Keratinocyte (primary cell): ENCODE measurements around the gene SPPL2B. TPM values are rescaled to one million over a fixed set of nuclear protein-coding genes. Genes with fewer than 3 reads are reported as not detected.

Experiments used
- DNase-seq: peaks from one replicate; pipeline ENCODE4 v3.0.0-alpha.2; 2011; ENCODE audit warnings: low read depth, missing footprints, low spot score
- FAIRE-seq: peaks from 2 replicates; lab custom pipeline; 2011; peaks lifted over from hg19 to GRCh38; lab: Jason Lieb, UNC
- H2AFZ ChIP-seq: 2 replicates; pipeline ENCODE4 v1.6.0; 2012; ENCODE audit warnings: low read length, control low read depth, inconsistent platforms; ENCODE audit not compliant: control insufficient read depth
- H3K27ac ChIP-seq: 2 replicates; pipeline ENCODE4 v1.5.1; 2011; ENCODE audit warnings: low read length; ENCODE audit not compliant: control insufficient read depth, insufficient read depth
- H3K27me3 ChIP-seq: 3 replicates; pipeline ENCODE4 v1.6.0; 2011; ENCODE audit warnings: low read length; ENCODE audit not compliant: control insufficient read depth, insufficient read depth; ENCODE audit errors: extremely low read depth
- H3K36me3 ChIP-seq, 2 experiments: 2 replicates in 1 of 2; 3 replicates in 1 of 2; pipeline ENCODE4 v1.5.1; 2011; ENCODE audit warnings: low read length in 2 of 2, mild to moderate bottlenecking in 1 of 2; ENCODE audit not compliant: control insufficient read depth in 2 of 2, insufficient read depth in 2 of 2; ENCODE audit errors: extremely low read depth in 1 of 2
- H3K4me1 ChIP-seq: 3 replicates; pipeline ENCODE4 v1.5.1; 2011; ENCODE audit warnings: low read length; ENCODE audit not compliant: control insufficient read depth, insufficient read depth; ENCODE audit errors: extremely low read depth
- H3K4me2 ChIP-seq: 3 replicates; pipeline ENCODE4 v1.6.0; 2011; ENCODE audit warnings: low read depth, low read length; ENCODE audit not compliant: control insufficient read depth, insufficient read depth; ENCODE audit errors: extremely low read depth
- H3K4me3 ChIP-seq, 3 experiments: fragments of 200-600 bp in 1 of 3; sonication (generic) in 1 of 3; 2 replicates in 2 of 3; 3 replicates in 1 of 3; pipeline ENCODE4 v1.5.1; 2011 to 2016; ENCODE audit warnings: low read length in 3 of 3, mild to moderate bottlenecking in 3 of 3, control low read depth in 2 of 3, inconsistent platforms in 1 of 3, low read depth in 1 of 3, mixed read lengths in 1 of 3, mixed run types in 1 of 3, moderate library complexity in 1 of 3; ENCODE audit not compliant: control insufficient read depth in 2 of 3, insufficient read depth in 2 of 3; ENCODE audit errors: extremely low read depth in 1 of 3
- H3K79me2 ChIP-seq: 2 replicates; pipeline ENCODE4 v1.6.0; 2012; ENCODE audit warnings: low read length; ENCODE audit not compliant: control insufficient read depth, insufficient read depth
- H3K9ac ChIP-seq: 3 replicates; pipeline ENCODE4 v1.6.0; 2011; ENCODE audit warnings: low read length; ENCODE audit not compliant: control insufficient read depth, insufficient read depth; ENCODE audit errors: extremely low read depth
- H3K9me1 ChIP-seq: 3 replicates; pipeline ENCODE4 v1.6.0; 2011; ENCODE audit warnings: low read length; ENCODE audit not compliant: control insufficient read depth, insufficient read depth; ENCODE audit errors: extremely low read depth
- H3K9me3 ChIP-seq: 2 replicates; pipeline ENCODE4 v1.5.1; 2012; ENCODE audit warnings: low read depth, low read length; ENCODE audit not compliant: control insufficient read depth
- H4K20me1 ChIP-seq: 3 replicates; pipeline ENCODE4 v1.6.0; 2011; ENCODE audit warnings: low read length; ENCODE audit not compliant: control insufficient read depth, insufficient read depth; ENCODE audit errors: extremely low read depth
- CTCF ChIP-seq, 3 experiments: IDR thresholded peaks in 1 of 3; conservative IDR thresholded peaks in 1 of 3; optimal IDR thresholded peaks in 1 of 3; 2 replicates in 2 of 3; 3 replicates in 1 of 3; pipeline versions ENCODE3 to v1.5.1; 2011; ENCODE audit warnings: low read length in 3 of 3, mild to moderate bottlenecking in 3 of 3, moderate library complexity in 2 of 3, control low read depth in 1 of 3, inconsistent platforms in 1 of 3; ENCODE audit not compliant: insufficient read depth in 2 of 3; ENCODE audit errors: extremely low read depth in 1 of 3
- EZH2 ChIP-seq: IDR thresholded peaks from one replicate; pipeline ENCODE4 v1.6.1; 2012; ENCODE audit warnings: inconsistent platforms, mild to moderate bottlenecking, low read length, moderate library complexity
- dilution Hi-C: fragments of 300-500 bp; cut with MboI; formaldehyde crosslinking; loops from one replicate; pipeline ENCODE4 v1.7.0; 2020; ENCODE audit warnings: low sequenced_read_pairs; ENCODE audit not compliant: extremely low pct_ligation_motif_present
- polyA plus RNA-seq, 5 experiments: library from polyadenylated mRNA; depleted of rRNA in 3 of 5; stranded (reverse) in 3 of 5; stranded (forward) in 1 of 5; unstranded in 1 of 5; fragments of >200 nt; gene quantifications; 1 replicate in 1 of 5; 2 replicates in 3 of 5; 3 replicates in 1 of 5; pipeline versions ENCODE4 v1.2.1 to v1.2.3, GENCODE V29; 2011 to 2012; ENCODE audit warnings: missing spikeins in 2 of 5, low read depth in 1 of 5, low replicate concordance in 1 of 5

The SPPL2B gene
- polyA plus RNA-seq, 1 donor (not counting 4 experiments of a cell fraction or from before 2014, with no cell fraction given) = 9.3 TPM

GRCh38 chr19:2326699-2327360, 1.7 kb upstream of the SPPL2B start:
- peak overlapping the region; percentile 86 for H3K27ac ChIP-seq
- H3K9ac ChIP-seq = no peak overlapping the region
- DNase-seq (no peak), FAIRE-seq (no peak)
- H3K4me3 ChIP-seq = no peak overlapping the region
- H3K9me1 ChIP-seq = no peaks in the 10 kb centered on the region
- dilution Hi-C loops = no loop called here
- H3K27me3 ChIP-seq = no peaks in the 10 kb centered on the region
- peaks cover 9 to 16% of the 10 kb centered on the region in 2 experiments for H3K36me3 ChIP-seq
- no peaks in the 10 kb centered on the region for H3K9me3 ChIP-seq
- TF ChIP-seq CTCF (optimal IDR thresholded peaks at IDR 0.05 in 1 of 3, IDR thresholded peaks at IDR 0.05 in 1 of 3, conservative IDR thresholded peaks at IDR 0.05 in 1 of 3; ENCODE audit: extremely low read depth in 1 of 3, insufficient read depth in 2 of 3, low read length in 3 of 3) (no peak), EZH2 (no peak)
- peaks cover 61% of the 10 kb centered on the region for H3K79me2 ChIP-seq
- H3K4me1 ChIP-seq = peaks cover 12% of the 10 kb centered on the region
- H3K4me2 ChIP-seq = peak overlapping the region; percentile 95
- H4K20me1 ChIP-seq = peaks cover 3% of the 10 kb centered on the region
- H2AFZ ChIP-seq = no peak overlapping the region

- no peaks in the 10 kb centered on the region for H3K9me1 ChIP-seq
- H3K4me2 ChIP-seq = peak overlapping the region; percentile 95
- peak; percentile 96 for FAIRE-seq
- peaks cover 70% of the 10 kb centered on the region for H3K79me2 ChIP-seq
- H4K20me1 ChIP-seq = peaks cover 3% of the 10 kb centered on the region
- H3K36me3 ChIP-seq = peaks cover 9 to 16% of the 10 kb centered on the region in 2 experiments
- peak overlapping the region; percentile 92 for H3K9ac ChIP-seq
- DNase-seq = peak; percentile 23
- no peaks in the 10 kb centered on the region for H3K9me3 ChIP-seq
- peak overlapping the region; percentile 91 to 93 (median 92) for H3K4me3 ChIP-seq
- H3K27me3 ChIP-seq = no peaks in the 10 kb centered on the region
- dilution Hi-C loops = no loop called here
- peak overlapping the region; percentile 90 for H2AFZ ChIP-seq
- TF ChIP-seq EZH2 (no peak), CTCF (optimal IDR thresholded peaks at IDR 0.05 in 1 of 3, IDR thresholded peaks at IDR 0.05 in 1 of 3, conservative IDR thresholded peaks at IDR 0.05 in 1 of 3; ENCODE audit: extremely low read depth in 1 of 3, insufficient read depth in 2 of 3, low read length in 3 of 3) (no peak)
- peak overlapping the region; percentile 86 for H3K27ac ChIP-seq
- peaks cover 12% of the 10 kb centered on the region for H3K4me1 ChIP-seq
Measured at GRCh38 chr19:2327773-2328400, 597 bp upstream of the SPPL2B start.
